Tibial nerve (tissue), 4 donors: Measurements from ENCODE around the gene STRADA.

Experiments used
- CTCF ChIP-seq, 5 experiments: fragments of 200-600 bp in 3 of 5; fragments of 450-650 bp in 2 of 5; sonication (generic) in 3 of 5; IDR thresholded peaks; one replicate each; pipeline ENCODE4 v1.5.1; 2016 to 2019; ENCODE audit warnings: antibody characterized with exemption in 5 of 5, mild to moderate bottlenecking in 3 of 5, moderate library complexity in 2 of 5
- EP300 ChIP-seq, 2 donors: sonication (generic); formaldehyde crosslinking; IDR thresholded peaks; one replicate each; pipeline ENCODE4 v1.6.1; 2017; ENCODE audit warnings: antibody characterized with exemption in 2 of 2, mild to moderate bottlenecking in 1 of 2
- POLR2A ChIP-seq, 2 donors: fragments of 450-650 bp; IDR thresholded peaks; one replicate each; pipeline ENCODE4 v1.6.1; 2017; ENCODE audit warnings: antibody characterized with exemption in 2 of 2, mild to moderate bottlenecking in 2 of 2, moderate library complexity in 2 of 2

GRCh38 chr17:63766754-63767153, 25.2 kb upstream of the STRADA start:
- TF ChIP-seq CTCF (IDR thresholded peaks at IDR 0.05): no peak
- no peak for TF ChIP-seq POLR2A (IDR thresholded peaks at IDR 0.05)
- TF ChIP-seq EP300 (IDR thresholded peaks at IDR 0.05): no peak
